Fibroblast of peridontal ligament (primary cell): ENCODE results near the gene ADAD2.

Experiments
- DNase-seq: peaks from one replicate; pipeline ENCODE4 v3.0.0-alpha.2; 2010; ENCODE audit errors: extremely low read depth

The ADAD2 gene

DNA sequence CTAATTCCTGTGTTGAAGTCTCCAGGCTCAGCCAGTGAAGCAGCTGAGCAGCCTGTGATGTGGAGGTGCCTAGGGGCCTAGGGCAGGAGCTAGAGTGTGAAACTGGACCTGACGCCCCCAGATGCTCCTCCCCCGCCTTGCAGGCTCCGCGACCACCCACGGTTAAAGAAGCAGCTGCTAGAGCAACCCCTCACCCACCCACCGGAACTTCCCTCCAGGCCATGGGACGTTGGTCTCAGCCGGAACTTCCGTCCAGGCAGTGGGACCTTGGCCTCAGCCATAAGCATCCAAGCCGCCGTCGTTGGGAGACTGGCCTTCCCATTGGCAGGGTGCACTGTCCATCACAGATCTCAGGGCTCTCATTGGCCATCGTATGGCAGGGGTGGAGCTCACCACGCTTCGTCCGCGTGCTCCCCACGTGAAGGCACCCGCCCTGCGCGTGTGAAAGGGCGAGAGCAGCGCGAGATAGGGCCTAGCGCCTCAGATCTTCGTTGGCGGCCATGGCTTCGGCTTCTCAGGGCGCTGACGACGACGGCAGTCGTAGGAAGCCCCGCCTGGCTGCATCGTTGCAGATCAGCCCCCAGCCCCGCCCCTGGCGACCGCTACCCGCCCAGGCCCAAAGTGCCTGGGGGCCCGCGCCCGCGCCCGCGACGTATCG lies at the start of gene ADAD2:
TSS of gene ADAD2 (plus strand) at position 427 of the 658 bp plus-strand sequence. CDS start at position 501, 74 bp downstream.
- DNase-seq = no peak

- DNase-seq = no peak
Observed at GRCh38 chr16:84143081-84143480, 47.9 kb upstream of the ADAD2 start.

DNA sequence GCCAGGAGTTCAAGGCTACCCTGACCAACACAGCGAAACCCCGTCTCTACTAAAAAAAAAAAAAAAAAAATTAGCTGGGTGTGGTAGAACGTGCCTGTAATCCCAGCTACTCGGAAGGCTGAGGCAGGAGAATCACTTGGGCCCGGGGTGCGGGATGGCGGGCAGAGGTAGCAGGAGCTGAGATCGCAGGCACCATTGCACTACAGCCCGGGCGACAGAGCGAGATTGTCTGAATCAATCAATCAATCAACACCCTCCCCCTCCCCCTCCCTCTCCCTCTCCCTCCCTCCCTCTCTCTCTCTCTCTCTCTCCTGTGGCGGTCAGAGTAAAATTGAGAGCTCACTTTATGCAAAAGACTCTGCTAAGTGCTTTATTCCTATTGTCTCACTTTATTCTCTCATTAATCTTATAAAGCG lies 47.2 kb upstream of the ADAD2 start:
- no peak for DNase-seq

GRCh38 chr16:84144209-84144858 lies 46.6 kb upstream of the ADAD2 start:
- no peak for DNase-seq

DNA sequence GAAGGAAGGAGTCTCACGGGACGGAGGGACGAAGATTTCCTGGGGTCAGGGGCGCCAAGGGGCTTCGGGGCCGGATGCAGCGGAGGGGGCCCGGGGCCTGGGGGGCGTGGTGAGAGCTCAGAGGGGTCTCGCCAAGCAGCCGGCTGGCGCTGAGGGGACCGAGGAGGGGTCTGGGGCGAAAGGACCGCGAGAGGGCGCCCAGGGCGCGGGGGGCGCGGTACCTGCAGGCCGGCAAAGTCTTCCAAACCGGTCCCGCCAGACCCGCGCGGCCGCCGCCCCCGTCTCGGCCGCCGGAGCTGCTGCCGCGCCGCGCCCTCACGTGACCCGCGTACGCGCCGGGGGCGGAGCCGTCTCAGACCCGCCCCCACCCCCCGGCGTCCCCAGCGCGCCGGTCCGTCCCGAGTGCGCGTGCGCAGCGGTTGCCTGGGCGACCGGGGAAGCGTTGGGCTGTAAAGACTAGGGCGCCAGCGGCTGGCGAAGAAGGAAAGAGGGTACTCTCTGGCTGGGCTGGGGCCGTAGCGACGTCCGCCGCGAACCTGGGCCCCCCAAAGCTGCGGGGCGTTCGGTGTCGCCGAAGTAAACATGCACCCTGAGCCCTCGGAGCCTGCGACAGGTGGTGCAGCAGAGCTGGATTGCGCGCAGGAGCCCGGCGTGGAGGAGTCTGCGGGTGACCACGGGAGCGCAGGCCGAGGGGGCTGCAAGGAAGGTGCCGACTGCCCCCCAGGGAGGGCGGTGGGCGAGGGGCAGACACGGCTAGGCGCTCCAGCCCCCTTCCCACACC lies 45.9 kb upstream of the ADAD2 start, which contains the start of the genes DNAAF1 and HSDL1:
TSS of gene DNAAF1 (plus strand) at position 450 of the 781 bp plus-strand sequence. CDS start at position 583, 133 bp downstream.
TSS of gene HSDL1 (minus strand) at position 319 of the 781 bp plus-strand sequence. CDS start 13,856 bp downstream, outside the sequence.
- DNase-seq = peak; percentile 69

GRCh38 chr16:84150926-84151325 lies 40.0 kb upstream of the ADAD2 start:
- no peak for DNase-seq

DNA sequence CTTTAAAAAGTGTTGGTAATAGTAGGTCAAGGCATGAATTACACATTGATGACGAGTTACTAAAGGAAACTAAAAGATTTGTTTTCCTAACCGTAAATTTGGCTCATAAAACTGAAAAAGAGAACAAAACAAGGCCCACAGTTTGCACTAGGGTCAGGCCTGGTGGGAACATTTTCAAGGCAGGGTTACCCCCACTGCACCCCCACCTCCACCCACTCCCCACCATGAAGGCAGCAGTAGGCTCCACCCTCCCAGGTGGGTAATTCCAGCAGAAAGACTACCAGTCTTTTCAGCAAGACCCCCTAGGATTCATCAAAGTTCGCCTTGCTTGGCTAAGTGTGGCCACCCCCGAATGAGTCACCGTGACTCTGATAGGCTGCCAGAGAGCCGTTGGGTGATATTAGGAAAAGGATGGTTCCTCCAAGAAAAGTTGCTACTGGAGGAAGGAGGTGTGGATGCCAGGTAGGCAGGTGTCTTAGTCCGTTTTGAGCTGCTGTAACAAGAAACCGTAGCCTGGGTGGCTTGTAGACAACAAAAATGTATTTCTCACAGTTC lies 37.2 kb upstream of the ADAD2 start:
- no peak for DNase-seq

GRCh38 chr16:84155226-84155625 lies 35.7 kb upstream of the ADAD2 start:
- DNase-seq = no peak

- no peak for DNase-seq
Observed at GRCh38 chr16:84155771-84156170, 35.2 kb upstream of the ADAD2 start.

DNA sequence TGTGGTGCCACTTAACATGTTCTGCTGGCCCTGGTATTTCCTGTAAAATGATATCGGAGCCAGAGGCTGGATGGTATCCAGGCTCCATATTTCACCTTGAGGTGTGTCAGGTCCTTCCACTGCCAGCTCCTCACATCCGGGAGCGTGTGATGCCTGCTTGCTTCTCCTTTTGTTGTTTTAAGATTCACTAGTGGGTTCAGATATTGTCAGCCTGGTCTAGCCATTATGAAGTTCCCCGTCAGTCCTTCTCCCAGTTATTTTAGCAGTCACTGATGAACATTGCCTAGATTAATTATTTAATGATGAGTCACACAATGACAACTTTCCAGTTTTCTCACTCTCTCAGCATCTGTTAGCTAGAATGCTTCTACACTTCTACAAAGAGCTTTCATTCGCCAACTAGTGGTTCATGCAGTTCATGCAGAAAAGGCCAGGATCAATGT lies 34.6 kb upstream of the ADAD2 start:
- DNase-seq = no peak

DNA sequence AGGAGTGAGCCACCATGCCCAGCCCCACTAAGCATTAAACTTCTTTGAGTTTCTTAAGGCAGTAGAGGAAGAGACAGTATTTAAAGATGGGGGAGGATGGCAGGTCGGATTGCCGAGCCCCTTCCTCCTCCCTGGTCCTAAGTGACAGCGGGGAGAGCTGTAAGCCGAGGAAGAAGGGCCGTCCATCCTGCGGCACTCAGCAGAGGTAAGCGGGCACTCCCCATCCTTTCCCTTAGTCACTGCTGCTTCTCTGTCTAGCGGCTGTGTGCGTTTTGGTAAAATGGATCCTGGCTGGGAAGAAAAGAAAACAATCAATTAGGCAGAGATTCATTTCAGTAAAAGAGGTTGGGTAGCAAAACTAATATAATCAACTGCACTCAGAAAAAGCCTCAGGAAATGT lies 31.9 kb upstream of the ADAD2 start:
- no peak for DNase-seq

- no peak for DNase-seq
Observed at GRCh38 chr16:84159800-84160199, 31.2 kb upstream of the ADAD2 start.

GRCh38 chr16:84161037-84161436 lies 29.9 kb upstream of the ADAD2 start:
- no peak for DNase-seq

GRCh38 chr16:84161801-84162200 lies 29.2 kb upstream of the ADAD2 start:
- no peak for DNase-seq

- no peak for DNase-seq
Observed at GRCh38 chr16:84165746-84166145, 25.2 kb upstream of the ADAD2 start.

GRCh38 chr16:84166796-84167695 lies 23.9 kb upstream of the ADAD2 start:
- no peak for DNase-seq

GRCh38 chr16:84169765-84170310 lies 21.1 kb upstream of the ADAD2 start:
- no peak for DNase-seq

GRCh38 chr16:84174396-84174795 lies 16.6 kb upstream of the ADAD2 start:
- DNase-seq = no peak

- peak; percentile 43 for DNase-seq
Observed at GRCh38 chr16:84175350-84176081, 15.4 kb upstream of the ADAD2 start.
